ENCODE measurements around the gene FBXO45.
A peak's percentile ranks its signal among the peaks of the same experiment; 100 is the strongest.
"Not testable (repeated sequence)": the region's sequence is repeated elsewhere in the genome, so short reads cannot be mapped to it uniquely, and the experiment has no call there.

FBXO45 gene

DNA sequence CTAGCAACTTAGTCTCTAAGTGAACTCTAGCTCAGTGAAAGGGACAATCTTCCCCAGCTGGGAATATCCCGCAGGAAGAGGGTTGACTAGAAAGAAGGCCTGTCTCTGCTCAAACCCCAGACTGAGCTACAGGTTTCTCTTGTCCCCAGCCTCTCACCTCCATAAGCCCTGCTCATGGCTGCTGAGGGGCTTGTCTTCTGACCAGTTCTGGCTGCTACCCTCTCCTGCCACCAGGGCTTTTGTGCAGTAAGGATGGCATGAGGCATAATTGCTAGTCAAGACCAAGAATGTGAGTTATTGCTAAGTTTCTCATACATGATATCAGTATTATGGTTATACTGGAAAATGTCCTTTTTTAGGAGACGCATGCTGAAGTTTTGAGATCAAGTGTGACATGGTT is 21.4 kb upstream of the FBXO45 start:
- ATAC-seq (no peak), DNase-seq (ENCODE audit: low spot score in 2 of 2) (no peak)
- Mint-ChIP-seq H3K4me1 (no peaks in the 10 kb centered on the region), H3K27ac (no peak overlapping the region), H3K36me3 (no peaks in the 10 kb centered on the region), H3K9me3 (peaks cover 3% of the 10 kb centered on the region), H3K4me3 (no peak overlapping the region)

GRCh38 chr3:196549312-196549711 is 19.1 kb upstream of the FBXO45 start:
- not testable (repeated sequence) for ATAC-seq; H3K4me3 Mint-ChIP-seq; H3K9me3 Mint-ChIP-seq; H3K4me1 Mint-ChIP-seq; H3K36me3 Mint-ChIP-seq; DNase-seq (ENCODE audit: low spot score in 2 of 2); H3K27ac Mint-ChIP-seq

- not testable (repeated sequence) for H3K4me3 Mint-ChIP-seq; DNase-seq (ENCODE audit: low spot score in 2 of 2); H3K4me1 Mint-ChIP-seq; H3K27ac Mint-ChIP-seq; H3K36me3 Mint-ChIP-seq; H3K9me3 Mint-ChIP-seq; ATAC-seq
These were observed 18.3 kb upstream of the FBXO45 start for GRCh38 chr3:196550172-196550571.

GRCh38 chr3:196552253-196552652 is 16.2 kb upstream of the FBXO45 start:
- no peak overlapping the region for H3K4me3 Mint-ChIP-seq
- peaks cover 6% of the 10 kb centered on the region for H3K4me1 Mint-ChIP-seq
- no peak for ATAC-seq
- no peak overlapping the region for H3K27ac Mint-ChIP-seq
- H3K9me3 Mint-ChIP-seq, result peaks cover 3% of the 10 kb centered on the region
- no peaks in the 10 kb centered on the region for H3K36me3 Mint-ChIP-seq
- DNase-seq (ENCODE audit: low spot score in 2 of 2), result no peak

GRCh38 chr3:196553551-196553950 is 14.9 kb upstream of the FBXO45 start:
- peaks cover 3% of the 10 kb centered on the region for H3K9me3 Mint-ChIP-seq
- peaks cover 6% of the 10 kb centered on the region for H3K4me1 Mint-ChIP-seq
- DNase-seq (ENCODE audit: low spot score in 2 of 2), result no peak
- H3K27ac Mint-ChIP-seq, result no peak overlapping the region
- H3K36me3 Mint-ChIP-seq, result no peaks in the 10 kb centered on the region
- no peak overlapping the region for H3K4me3 Mint-ChIP-seq
- ATAC-seq, result no peak

DNA sequence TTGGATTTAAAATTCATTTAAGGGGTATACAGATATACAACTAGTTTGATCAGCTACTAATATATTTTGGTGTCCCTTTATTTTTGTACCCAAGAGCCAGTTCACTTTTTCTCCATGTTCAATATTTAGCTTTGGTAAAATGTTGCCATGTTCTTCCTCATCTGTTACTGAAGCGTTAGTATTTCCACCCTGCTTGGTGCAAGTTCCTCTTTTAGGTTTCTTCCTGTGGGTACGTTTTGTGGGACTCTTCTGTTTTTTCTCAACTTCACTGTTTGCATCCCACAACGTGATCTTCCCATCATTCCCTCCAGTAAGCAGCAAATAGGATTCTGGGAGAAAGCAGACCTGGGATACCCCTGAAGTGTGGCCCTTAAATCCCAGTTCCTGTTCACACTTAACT is 14.3 kb upstream of the FBXO45 start:
- ATAC-seq (no peak), DNase-seq (ENCODE audit: low spot score in 2 of 2) (no peak)
- Mint-ChIP-seq H3K9me3 (peaks cover 3% of the 10 kb centered on the region), H3K4me3 (no peak overlapping the region), H3K4me1 (peaks cover 10% of the 10 kb centered on the region), H3K36me3 (no peaks in the 10 kb centered on the region), H3K27ac (no peak overlapping the region)

DNA sequence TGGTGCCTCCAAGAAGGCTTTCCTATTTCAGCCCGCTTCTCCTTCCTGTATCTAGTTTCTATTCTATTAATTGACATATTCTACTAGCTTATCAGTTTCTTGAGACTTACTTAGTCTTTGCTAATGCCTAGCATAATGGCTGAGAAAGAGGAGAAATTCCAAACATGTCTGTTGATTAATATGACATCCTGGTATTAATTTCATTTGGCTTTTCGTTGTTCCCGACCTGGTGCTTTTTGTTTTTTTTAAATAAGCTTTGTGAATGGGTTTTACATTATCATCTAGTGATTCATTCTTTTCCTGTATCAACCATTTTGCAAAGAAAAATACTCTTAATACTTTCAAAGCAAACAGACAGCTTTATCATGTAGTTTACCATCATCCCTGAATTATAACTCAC is 13.2 kb upstream of the FBXO45 start:
- Mint-ChIP-seq H3K4me1 (peaks cover 13% of the 10 kb centered on the region), H3K4me3 (no peak overlapping the region), H3K27ac (no peak overlapping the region), H3K36me3 (peaks cover 3% of the 10 kb centered on the region), H3K9me3 (no peaks in the 10 kb centered on the region)
- no peak for DNase-seq (ENCODE audit: low spot score in 2 of 2)
- ATAC-seq, result no peak

DNA sequence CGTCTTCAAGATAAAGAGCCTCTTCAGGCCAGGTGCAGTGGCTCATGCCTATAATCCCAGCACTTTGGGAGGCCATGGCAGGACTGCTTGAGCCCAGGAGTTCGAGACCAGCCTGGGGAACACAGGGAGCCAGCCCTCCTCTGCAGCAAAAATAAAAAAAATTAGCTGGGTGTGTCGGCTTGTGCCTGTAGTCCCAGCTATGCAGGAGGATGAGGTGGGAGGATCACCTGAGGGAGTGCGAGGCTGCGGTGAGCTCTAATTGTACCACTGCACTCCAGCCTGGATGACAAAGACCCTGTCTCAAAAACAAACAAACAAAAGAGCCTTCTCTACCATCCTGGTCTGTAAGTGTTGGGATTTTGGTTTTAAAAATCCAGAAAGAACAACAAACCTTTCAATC is 11.2 kb upstream of the FBXO45 start:
- Mint-ChIP-seq H3K4me3 (no peak overlapping the region), H3K9me3 (no peaks in the 10 kb centered on the region), H3K36me3 (peaks cover 14% of the 10 kb centered on the region), H3K27ac (no peak overlapping the region), H3K4me1 (peaks cover 13% of the 10 kb centered on the region)
- DNase-seq (ENCODE audit: low spot score in 2 of 2) (no peak), ATAC-seq (no peak)

DNA sequence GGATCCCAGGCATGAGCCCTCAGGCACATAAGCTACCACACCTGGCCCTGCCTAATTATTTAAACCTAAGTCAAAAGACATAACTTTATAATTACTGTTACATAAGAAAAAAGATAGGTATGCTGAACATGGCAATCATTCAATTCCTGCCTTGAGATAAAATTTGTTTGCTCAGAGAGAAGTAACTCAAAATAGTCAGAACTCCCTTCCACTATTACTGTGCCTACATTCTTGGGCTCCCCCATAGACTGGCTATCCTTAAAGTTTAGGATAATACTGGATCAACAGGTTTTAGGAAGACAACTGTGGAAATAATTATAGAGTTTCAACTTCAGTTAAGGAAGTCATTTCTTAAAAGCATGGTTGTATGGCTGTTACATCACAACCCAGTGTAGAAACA is 10.0 kb upstream of the FBXO45 start:
- Mint-ChIP-seq H3K9me3 (no peaks in the 10 kb centered on the region), H3K4me1 (peaks cover 19% of the 10 kb centered on the region), H3K36me3 (peaks cover 15% of the 10 kb centered on the region), H3K4me3 (no peak overlapping the region), H3K27ac (peak overlapping the region; percentile 17)
- ATAC-seq (no peak), DNase-seq (ENCODE audit: low spot score in 2 of 2) (no peak)

- H3K36me3 Mint-ChIP-seq, result peaks cover 29% of the 10 kb centered on the region
- H3K27ac Mint-ChIP-seq, result no peak overlapping the region
- DNase-seq (ENCODE audit: low spot score in 2 of 2) (no peak), ATAC-seq (no peak)
- no peak overlapping the region for H3K4me3 Mint-ChIP-seq
- no peaks in the 10 kb centered on the region for H3K9me3 Mint-ChIP-seq
- peaks cover 32% of the 10 kb centered on the region for H3K4me1 Mint-ChIP-seq
These were observed 8.6 kb upstream of the FBXO45 start for GRCh38 chr3:196559826-196560225.

DNA sequence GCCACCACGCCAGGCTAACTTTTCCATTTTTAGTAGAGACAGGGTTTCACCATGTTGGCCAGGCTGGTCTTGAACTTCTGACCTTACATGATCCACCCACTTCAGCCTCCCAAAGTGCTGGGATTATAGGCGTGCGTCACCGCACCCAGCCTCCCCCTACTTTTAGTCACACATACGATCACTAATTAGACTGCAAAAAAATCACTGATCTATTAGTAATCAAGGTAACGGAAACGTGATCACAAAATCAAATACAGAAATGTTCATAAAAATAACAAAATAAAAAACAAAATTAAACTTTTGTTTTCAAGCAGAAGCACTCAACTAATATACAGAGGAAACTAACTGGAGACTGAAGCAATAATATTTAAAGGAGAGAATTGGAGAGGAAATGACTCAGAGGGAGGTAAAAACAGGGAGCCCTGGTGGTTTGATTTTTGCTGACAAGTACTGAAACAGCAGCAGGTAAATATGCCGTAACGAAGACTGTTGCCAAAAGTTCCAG is 4.7 kb upstream of the FBXO45 start:
- no peaks in the 10 kb centered on the region for H3K9me3 Mint-ChIP-seq
- ATAC-seq (no peak), DNase-seq (ENCODE audit: low spot score in 2 of 2) (peak in 1 of 2 donors; percentile 4)
- H3K36me3 Mint-ChIP-seq, result peaks cover 55% of the 10 kb centered on the region
- H3K27ac Mint-ChIP-seq, result peak overlapping the region; percentile 91
- peaks cover 42% of the 10 kb centered on the region for H3K4me1 Mint-ChIP-seq
- H3K4me3 Mint-ChIP-seq, result peak overlapping the region; percentile 64

DNA sequence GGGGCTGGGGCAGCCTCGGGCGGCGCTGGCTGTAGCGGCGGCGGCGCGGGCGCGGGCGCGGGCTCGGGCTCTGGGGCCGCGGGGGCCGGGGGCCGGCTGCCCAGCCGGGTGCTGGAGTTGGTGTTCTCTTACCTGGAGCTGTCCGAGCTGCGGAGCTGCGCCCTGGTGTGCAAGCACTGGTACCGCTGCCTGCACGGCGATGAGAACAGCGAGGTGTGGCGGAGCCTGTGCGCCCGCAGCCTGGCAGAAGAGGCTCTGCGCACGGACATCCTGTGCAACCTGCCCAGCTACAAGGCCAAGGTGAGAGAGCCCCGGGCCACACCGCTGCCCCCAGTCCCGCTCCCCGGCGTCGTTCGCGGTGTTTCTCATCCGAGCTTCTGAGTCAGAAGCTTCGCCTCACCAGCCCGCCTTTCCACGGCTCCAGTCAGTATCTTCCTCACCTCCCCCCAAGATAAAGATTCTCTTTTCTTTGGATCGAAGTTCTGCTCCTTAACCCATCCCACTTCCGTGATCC is 600 bp downstream of the FBXO45 start:
- Mint-ChIP-seq H3K36me3 (peaks cover 45% of the 10 kb centered on the region), H3K4me3 (peak overlapping the region; percentile 83), H3K9me3 (no peaks in the 10 kb centered on the region), H3K4me1 (peaks cover 34% of the 10 kb centered on the region), H3K27ac (peak overlapping the region; percentile 71)
- peak; percentile 24 to 78 for DNase-seq (ENCODE audit: low spot score in 2 of 2)
- ATAC-seq, result peak; percentile 66

- not testable (repeated sequence) for H3K27ac Mint-ChIP-seq; H3K9me3 Mint-ChIP-seq; ATAC-seq; DNase-seq (ENCODE audit: low spot score in 2 of 2)
- Mint-ChIP-seq H3K4me3 (peak overlapping the region; percentile 83), H3K36me3 (peaks cover 38% of the 10 kb centered on the region), H3K4me1 (peaks cover 33% of the 10 kb centered on the region)
These were observed 1.9 kb downstream of the FBXO45 start for GRCh38 chr3:196570332-196570731.

DNA sequence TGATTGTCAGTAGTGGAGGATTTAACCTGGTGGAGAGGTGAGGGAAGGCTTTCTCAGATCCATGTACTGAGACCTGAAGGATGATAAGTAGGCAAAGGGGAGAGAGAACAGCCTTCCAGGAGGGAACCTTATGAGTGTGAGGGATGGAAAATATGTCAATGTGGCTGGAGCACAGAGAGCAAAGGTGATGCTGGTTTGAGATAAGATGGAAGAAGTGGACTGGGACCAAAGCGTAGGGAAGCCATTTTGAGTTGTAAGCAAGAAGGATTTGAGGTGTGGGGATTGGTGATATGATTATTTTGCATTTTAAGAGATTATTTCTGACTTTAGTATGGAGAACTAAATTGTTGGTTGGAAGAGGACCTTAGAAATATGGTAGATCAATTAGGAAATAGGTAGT is 3.9 kb downstream of the FBXO45 start:
- Mint-ChIP-seq H3K9me3 (no peaks in the 10 kb centered on the region), H3K4me1 (peaks cover 27% of the 10 kb centered on the region), H3K4me3 (no peak overlapping the region), H3K27ac (no peak overlapping the region), H3K36me3 (peaks cover 33% of the 10 kb centered on the region)
- DNase-seq (ENCODE audit: low spot score in 2 of 2), result no peak
- ATAC-seq, result no peak

DNA sequence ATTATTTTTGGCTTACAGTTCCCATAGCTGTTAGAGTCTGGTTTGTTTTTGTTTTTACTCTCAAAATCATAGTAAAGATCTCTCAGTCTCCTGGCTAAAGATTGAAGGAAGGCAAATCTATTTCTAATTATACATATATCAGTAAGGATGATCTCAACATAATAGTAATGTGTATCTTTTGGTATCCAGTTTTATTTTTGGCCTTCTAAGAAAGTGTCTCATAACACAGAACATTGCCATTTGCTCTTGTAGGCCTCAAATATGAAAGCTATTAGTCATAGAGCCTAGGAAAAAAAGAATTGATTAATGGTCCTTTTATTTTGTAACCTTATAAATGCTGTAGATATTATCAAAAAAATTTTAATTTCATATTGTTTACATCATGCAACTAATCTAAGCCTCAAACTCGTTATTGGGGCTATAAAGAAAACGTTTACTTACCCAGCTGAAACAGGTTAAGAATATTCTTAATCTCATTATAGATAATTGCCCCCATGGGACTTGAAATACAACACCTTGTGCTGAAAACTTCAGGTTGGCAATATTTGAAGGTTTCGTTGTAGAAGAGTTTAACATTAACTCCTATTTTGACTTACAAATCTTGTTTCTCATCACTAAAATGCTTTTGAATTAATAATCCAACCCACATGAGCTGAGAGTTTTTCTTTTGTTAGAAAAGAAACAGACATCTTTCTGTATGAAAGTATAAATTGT is 16.7 kb downstream of the FBXO45 start:
- Mint-ChIP-seq H3K4me1 (no peaks in the 10 kb centered on the region), H3K4me3 (no peak overlapping the region), H3K36me3 (peaks cover 73% of the 10 kb centered on the region), H3K9me3 (no peaks in the 10 kb centered on the region), H3K27ac (no peak overlapping the region)
- DNase-seq (ENCODE audit: low spot score in 2 of 2) (no peak), ATAC-seq (no peak)

DNA sequence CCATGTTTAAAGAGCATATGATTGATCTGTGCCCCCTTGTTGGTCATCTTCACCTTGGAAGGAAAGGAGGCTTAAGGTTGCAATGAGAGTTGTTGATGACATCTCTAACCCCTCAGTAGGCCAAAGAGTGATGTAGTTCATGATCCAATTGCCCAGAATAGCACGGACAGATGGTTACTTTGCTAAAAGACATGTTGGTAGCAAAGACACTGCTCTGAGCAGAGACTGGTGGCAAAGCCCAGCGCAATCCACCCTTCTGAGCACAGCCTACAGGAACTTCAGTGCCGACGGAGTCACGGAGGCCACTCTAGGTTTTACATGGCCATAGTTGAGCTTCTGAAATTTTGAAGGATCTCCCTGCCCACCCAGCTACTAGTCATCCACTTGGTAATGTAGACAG is 21.8 kb downstream of the FBXO45 start:
- Mint-ChIP-seq H3K9me3 (no peaks in the 10 kb centered on the region), H3K4me1 (no peaks in the 10 kb centered on the region), H3K4me3 (no peak overlapping the region), H3K27ac (no peak overlapping the region), H3K36me3 (peaks cover 22% of the 10 kb centered on the region)
- DNase-seq (ENCODE audit: low spot score in 2 of 2), result no peak
- no peak for ATAC-seq

All from stimulated activated effector memory CD8-positive, alpha-beta T cell treated with anti-CD3 and anti-CD28 coated beads, Interleukin-12 subunit alpha, Interleukin-12 subunit beta, amount 100 ng/mL, for 72 hours (primary cell).